Epithelial cell of proximal tubule (primary cell): ENCODE data around the gene ZNF579. TPM values are rescaled to one million over a fixed set of nuclear protein-coding genes. Genes with fewer than 3 reads are reported as not detected.

ENCODE experiments used
- DNase-seq: peaks from one replicate; pipeline ENCODE4 v3.0.0-alpha.2; 2011; ENCODE audit warnings: low read depth
- H3K4me3 ChIP-seq: 2 replicates; pipeline ENCODE4 v1.5.1; 2011; ENCODE audit warnings: low read depth, mild to moderate bottlenecking, low read length
- CTCF ChIP-seq: conservative IDR thresholded peaks from 2 replicates; pipeline ENCODE4 v1.5.1; 2012; ENCODE audit warnings: low read depth, mild to moderate bottlenecking, low read length
- total RNA-seq: library from RNA; depleted of rRNA; stranded (reverse); fragments of >200 nt; gene quantifications from 2 replicates; pipeline ENCODE4 v1.2.3, GENCODE V29; 2015

The ZNF579 gene
- total RNA-seq, 1 donor from 2014 or later, result 10.0 TPM

DNA sequence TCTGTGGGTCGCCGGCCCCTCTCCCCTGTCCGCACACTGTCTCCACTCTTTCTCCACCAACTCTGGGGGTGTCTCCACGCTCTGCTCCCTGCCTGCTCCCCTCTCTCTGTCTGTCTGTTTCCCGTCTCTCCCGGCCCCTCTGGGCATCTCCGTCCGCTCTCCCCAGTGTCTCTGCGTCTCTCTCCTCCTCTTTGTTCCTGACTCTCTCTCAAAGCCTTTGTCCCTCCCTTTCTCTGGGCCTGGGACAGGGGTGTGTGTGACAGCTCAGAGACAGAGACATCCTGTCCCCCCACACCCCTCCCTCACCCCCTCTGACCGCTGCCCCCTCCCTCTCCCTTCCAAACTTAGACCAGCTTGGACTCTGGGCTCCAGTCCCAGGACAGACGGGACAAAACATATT lies 34.6 kb downstream of the ZNF579 start:
- DNase-seq, result no peak
- TF ChIP-seq CTCF, result no peak
- H3K4me3 ChIP-seq, result no peak overlapping the region

DNA sequence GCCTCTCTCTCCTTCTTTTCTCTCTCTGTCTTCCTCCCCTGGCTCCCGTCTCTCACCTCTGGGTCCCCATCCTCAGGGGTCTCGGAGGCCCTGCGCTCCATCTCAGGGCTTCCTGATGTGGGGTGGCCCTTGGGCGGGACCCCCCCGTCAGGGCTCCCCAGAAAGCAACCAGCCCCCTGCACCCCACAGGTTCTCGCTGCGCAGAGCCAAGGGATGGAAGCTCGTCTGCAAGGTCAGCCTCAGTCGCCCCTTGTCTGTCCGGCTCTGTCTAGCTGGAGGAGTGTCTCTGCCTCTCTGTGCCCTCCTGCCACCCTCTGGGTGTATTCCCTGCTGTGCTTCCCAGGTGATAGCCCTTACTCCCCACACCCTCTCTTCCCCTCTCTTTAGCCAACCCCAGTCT lies 35.2 kb downstream of the ZNF579 start, which contains the start of gene SBK3:
Gene SBK3, minus strand, starts transcription at position 101 of the 400 bp plus-strand sequence. Its CDS starts 0 bp downstream, at position 101.
- no peak for DNase-seq
- TF ChIP-seq CTCF, result no peak
- no peak within 1 kb of the TSS for H3K4me3 ChIP-seq

GRCh38 chr19:55544776-55545439 lies 35.7 kb downstream of the ZNF579 start:
- DNase-seq, result no peak
- no peak overlapping the region for H3K4me3 ChIP-seq
- TF ChIP-seq CTCF, result no peak

DNA sequence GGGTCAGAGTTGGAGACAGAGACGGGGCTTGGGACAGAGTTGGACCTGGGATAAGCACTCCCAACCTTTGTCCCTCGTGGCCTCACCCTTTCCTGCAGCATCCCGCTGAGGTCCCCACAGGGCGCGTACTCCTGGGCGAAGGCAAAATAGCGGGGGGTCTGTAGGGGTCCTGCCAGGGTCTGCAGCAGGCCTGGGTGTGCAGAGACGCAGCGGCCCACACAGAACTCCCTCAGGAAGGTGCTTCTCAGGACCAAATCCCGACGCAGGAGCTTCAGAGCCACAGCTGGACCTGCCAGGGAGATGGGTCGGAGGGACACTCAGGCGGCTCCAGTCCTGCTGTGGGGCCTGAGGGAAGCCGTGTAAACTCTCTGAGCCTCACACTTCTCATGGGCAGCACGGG lies 36.6 kb downstream of the ZNF579 start:
- TF ChIP-seq CTCF, result no peak
- DNase-seq, result no peak
- no peak overlapping the region for H3K4me3 ChIP-seq

- H3K4me3 ChIP-seq, result no peak overlapping the region
- TF ChIP-seq CTCF, result no peak
- DNase-seq, result no peak
These were observed 37.1 kb downstream of the ZNF579 start for GRCh38 chr19:55543567-55543966.

GRCh38 chr19:55542292-55542855 lies 38.3 kb downstream of the ZNF579 start:
- DNase-seq, result no peak
- H3K4me3 ChIP-seq, result no peak overlapping the region
- TF ChIP-seq CTCF, result no peak

DNA sequence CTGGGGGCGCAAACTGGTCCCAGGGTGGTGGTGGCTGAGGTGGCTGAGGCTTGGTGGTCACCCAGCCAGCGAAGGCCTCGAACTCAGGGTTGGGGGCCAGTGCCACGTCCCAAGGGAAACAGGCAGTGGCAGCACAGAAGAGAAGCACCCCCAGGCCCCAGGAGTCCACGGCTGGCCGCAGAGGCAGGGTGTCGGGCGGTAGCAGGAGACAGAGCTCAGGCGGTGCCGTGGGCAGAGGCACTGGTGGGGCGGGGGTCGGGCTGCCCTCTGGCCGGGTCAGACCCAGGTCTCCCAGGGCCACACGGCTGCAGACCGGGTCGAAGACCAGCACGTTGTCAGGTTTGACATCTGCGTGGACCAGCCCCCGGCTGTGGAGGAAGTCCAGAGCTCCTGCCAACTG lies 39.6 kb downstream of the ZNF579 start:
- TF ChIP-seq CTCF, result no peak
- no peak for DNase-seq
- H3K4me3 ChIP-seq, result no peak overlapping the region
